B cell (primary cell): Measurements from ENCODE around the gene GSX2. TPM values are rescaled to one million over a fixed set of nuclear protein-coding genes. Genes with fewer than 3 reads are reported as not detected.
"Not testable (repeated sequence)": the region's sequence is repeated elsewhere in the genome, so short reads cannot be mapped to it uniquely, and the experiment has no call there.

ENCODE experiments used
- ATAC-seq: fragments of 200-7000 bp; cut with Tn5 transposase; one replicate; pipeline ENCODE4 v1.10.0; 2021; ENCODE audit warnings: low read depth, mild to moderate bottlenecking, moderate number of reproducible peaks, moderate library complexity
- CTCF ChIA-PET: fragments of 350-600 bp; sonication (Branson Sonifier 250); formaldehyde crosslinking; loops from one replicate; lab custom pipeline; 2021; ENCODE audit warnings: antibody characterized with exemption, inconsistent platforms; lab: Charles Lee
- POLR2A ChIA-PET: fragments of 350-600 bp; sonication (Branson Sonifier 250); formaldehyde crosslinking; loops from one replicate; lab custom pipeline; 2021; ENCODE audit warnings: antibody characterized with exemption; lab: Charles Lee
- DNase-seq: peaks from one replicate; pipeline ENCODE4 v3.0.0; 2013
- H2AFZ ChIP-seq: 2 replicates; pipeline ENCODE4 v1.6.1; 2012; ENCODE audit warnings: mild to moderate bottlenecking, low read depth, low read length; ENCODE audit not compliant: insufficient read depth, poor library complexity, severe bottlenecking
- H3K27ac ChIP-seq, 2 donors: 1 replicate in 1 of 2; 2 replicates in 1 of 2; pipeline ENCODE4 v1.5.1; 2012 to 2013; ENCODE audit warnings: low read length in 2 of 2, mild to moderate bottlenecking in 2 of 2, moderate library complexity in 1 of 2
- H3K27me3 ChIP-seq, 4 experiments: fragments of 200-600 bp in 1 of 4; sonication (generic) in 1 of 4; replicated peaks in 1 of 4; 1 replicate in 2 of 4; 2 replicates in 2 of 4; pipeline versions ENCODE4 v1.6.1 to v1.7.0; 2013 to 2016; ENCODE audit warnings: low read length in 3 of 4, mild to moderate bottlenecking in 2 of 4, mixed read lengths in 1 of 4, moderate library complexity in 1 of 4; ENCODE audit not compliant: insufficient read depth in 4 of 4, control insufficient read depth in 3 of 4; ENCODE audit errors: control extremely low read depth in 1 of 4
- H3K36me3 ChIP-seq, 2 experiments: replicated peaks in 1 of 2; 1 replicate in 1 of 2; 2 replicates in 1 of 2; pipeline versions ENCODE4 v1.6.1 to v1.7.1; 2013; ENCODE audit warnings: low read length in 1 of 2; ENCODE audit not compliant: insufficient read depth in 2 of 2, control insufficient read depth in 1 of 2; ENCODE audit errors: control extremely low read depth in 1 of 2, extremely low read depth in 1 of 2
- H3K4me1 ChIP-seq, 2 donors: fragments of 200-600 bp in 1 of 2; sonication (generic) in 1 of 2; 1 replicate in 1 of 2; 2 replicates in 1 of 2; pipeline versions ENCODE4 v1.5.1 to v1.6.1; 2013 to 2017; ENCODE audit warnings: low read length in 2 of 2; ENCODE audit not compliant: control insufficient read depth in 2 of 2, insufficient read depth in 2 of 2
- H3K4me2 ChIP-seq: replicated peaks from 2 replicates; pipeline ENCODE3; 2012; ENCODE audit warnings: mild to moderate bottlenecking, low read depth, low read length; ENCODE audit not compliant: poor library complexity, severe bottlenecking
- H3K4me3 ChIP-seq, 5 experiments: fragments of 200-600 bp in 1 of 5; sonication (generic) in 1 of 5; 1 replicate in 3 of 5; 2 replicates in 2 of 5; pipeline versions ENCODE4 v1.5.1 to v1.7.0; 2011 to 2016; ENCODE audit warnings: low read length in 4 of 5, mild to moderate bottlenecking in 4 of 5, low read depth in 2 of 5, control low read depth in 1 of 5, moderate library complexity in 1 of 5; ENCODE audit not compliant: insufficient read depth in 1 of 5; ENCODE audit errors: control extremely low read depth in 1 of 5, extremely low read depth in 1 of 5
- H3K79me2 ChIP-seq: fragments of 200-600 bp; sonication (generic); one replicate; pipeline ENCODE4 v1.6.0; 2016; ENCODE audit warnings: low read length; ENCODE audit not compliant: control insufficient read depth, insufficient read depth
- H3K9ac ChIP-seq: fragments of 200-600 bp; sonication (generic); 2 replicates; pipeline ENCODE4 v1.6.1; 2017; ENCODE audit warnings: mild to moderate bottlenecking, low read length, moderate library complexity
- H3K9me3 ChIP-seq, 3 donors: one replicate each; pipeline versions ENCODE4 v1.6.1 to v1.7.1; 2013; ENCODE audit warnings: low read length in 2 of 3; ENCODE audit not compliant: control insufficient read depth in 2 of 3, insufficient read depth in 1 of 3; ENCODE audit errors: control extremely low read depth in 1 of 3
- H4K20me1 ChIP-seq: 2 replicates; pipeline ENCODE4 v1.6.0; 2012; ENCODE audit warnings: mild to moderate bottlenecking, low read length; ENCODE audit not compliant: insufficient read depth, control insufficient read depth, poor library complexity, severe bottlenecking
- H3K27ac Mint-ChIP-seq: one replicate; pipeline ENCODE4 v1.8.0; 2021; ENCODE audit warnings: mixed read lengths
- H3K27me3 Mint-ChIP-seq: one replicate; pipeline ENCODE4 v1.8.0; 2021; ENCODE audit warnings: mixed read lengths
- H3K4me1 Mint-ChIP-seq: one replicate; pipeline ENCODE4 v1.8.0; 2021; ENCODE audit warnings: mixed read lengths
- H3K4me3 Mint-ChIP-seq: one replicate; pipeline ENCODE4 v1.8.0; 2021; ENCODE audit warnings: mixed read lengths
- H3K9me3 Mint-ChIP-seq: one replicate; pipeline ENCODE4 v1.8.0; 2022; ENCODE audit warnings: mixed read lengths; ENCODE audit not compliant: insufficient read depth
- CTCF ChIP-seq: fragments of 200-600 bp; IDR thresholded peaks from one replicate; pipeline ENCODE4 v1.8.0; 2022; ENCODE audit warnings: antibody characterized with exemption, mild to moderate bottlenecking
- EZH2 ChIP-seq: IDR thresholded peaks from 2 replicates; pipeline ENCODE4 v1.6.1; 2012; ENCODE audit warnings: borderline replicate concordance, low read depth, mild to moderate bottlenecking, moderate library complexity, low read length; ENCODE audit not compliant: insufficient read depth, poor library complexity, severe bottlenecking
- WGBS: methylation state at CpG from one replicate; pipeline ENCODE4 v1.1.5; 2013; ENCODE audit warnings: missing lambda C conversion rate; ENCODE audit not compliant: insufficient coverage; 5-methylcytosine and 5-hydroxymethylcytosine counted together
- intact Hi-C: fragments of 100-400 bp; cut with micrococcal nuclease; formaldehyde crosslinking; loops from one replicate; pipeline ENCODE4 v1.10.0; 2022
- polyA plus RNA-seq: library from polyadenylated mRNA; depleted of rRNA; stranded (reverse); fragments of >200 nt; gene quantifications from 2 replicates; pipeline ENCODE4 v1.2.3, GENCODE V29; 2012
- total RNA-seq, 2 donors: library from RNA; stranded (reverse); fragments of 120-200 nt in 1 of 2; gene quantifications; 1 replicate in 1 of 2; 2 replicates in 1 of 2; pipeline versions ENCODE4 v1.2.3 to v1.2.4, GENCODE V29; 2013 to 2022

Gene GSX2
- total and polyA plus RNA-seq, 2 donors (not counting 1 experiment from before 2014, with no cell fraction given), result 0.34 to 0.47 TPM

- no peak for ATAC-seq
- Histone ChIP-seq H3K36me3 (no peaks in the 10 kb centered on the region), H3K9me3 (peaks cover 0 to 19% (median under 1%) of the 10 kb centered on the region in 3 donors), H3K4me3 (no peak overlapping the region), H3K4me2 (peak overlapping the region; percentile 59), H3K27me3 (peaks cover 1 to 69% (median 56%) of the 10 kb centered on the region in 4 experiments), H3K4me1 (peaks cover 22 to 33% of the 10 kb centered on the region in 2 donors), H3K27ac (no peak overlapping the region), H2AFZ (peak overlapping the region; percentile 10), H3K79me2 (no peaks in the 10 kb centered on the region), H3K9ac (no peak overlapping the region), H4K20me1 (no peaks in the 10 kb centered on the region)
- intact Hi-C loops, result no loop called here
- H3K4me3 Mint-ChIP-seq, result peak overlapping the region; percentile 26
- no peaks in the 10 kb centered on the region for H3K9me3 Mint-ChIP-seq
- peak; percentile 22 for DNase-seq
- WGBS, result 8% methylated on average over 41 of the region's 51 CpGs
- CTCF ChIA-PET, result interaction anchor here (1.1 to 1.2 kb wide), 2 partner anchors 124 to 125 kb away, joined by 3 to 4 read pairs; no protein-coding TSS in a partner anchor
- H3K4me1 Mint-ChIP-seq, result peaks cover 36% of the 10 kb centered on the region
- peaks cover 74% of the 10 kb centered on the region for H3K27me3 Mint-ChIP-seq
- H3K27ac Mint-ChIP-seq, result no peak overlapping the region
- POLR2A ChIA-PET, result no interaction called here
- TF ChIP-seq CTCF (no peak), EZH2 (no peak)
Observed at GRCh38 chr4:54109241-54110018, 9.5 kb downstream of the GSX2 start.

GRCh38 chr4:54110019-54110416 is 10.1 kb downstream of the GSX2 start:
- TF ChIP-seq EZH2 (no peak), CTCF (no peak)
- ChIA-PET POLR2A (no interaction called here), CTCF (interaction anchor here (1.2 kb wide), 1 partner anchor 124 kb away, joined by 4 read pairs; no protein-coding TSS in a partner anchor)
- peaks cover 1 to 65% (median 50%) of the 10 kb centered on the region in 4 experiments for H3K27me3 ChIP-seq
- intact Hi-C loops, result no loop called here
- no peaks in the 10 kb centered on the region for H3K79me2 ChIP-seq
- no peak overlapping the region for H3K9ac ChIP-seq
- H3K4me3 Mint-ChIP-seq, result peak overlapping the region; percentile 58
- peak overlapping the region; percentile 59 for H3K4me2 ChIP-seq
- no peaks in the 10 kb centered on the region for H4K20me1 ChIP-seq
- H3K27me3 Mint-ChIP-seq, result peaks cover 71% of the 10 kb centered on the region
- H3K4me1 Mint-ChIP-seq, result peaks cover 30% of the 10 kb centered on the region
- DNase-seq (no peak), ATAC-seq (no peak)
- peak overlapping the region; percentile 10 for H2AFZ ChIP-seq
- H3K4me3 ChIP-seq, result no peak overlapping the region
- peaks cover 22 to 28% of the 10 kb centered on the region in 2 donors for H3K4me1 ChIP-seq
- no peak overlapping the region for H3K27ac Mint-ChIP-seq
- H3K9me3 ChIP-seq, result peaks cover 0 to 20% (median 0%) of the 10 kb centered on the region in 3 donors
- H3K27ac ChIP-seq, result no peak overlapping the region
- H3K36me3 ChIP-seq, result no peaks in the 10 kb centered on the region
- no peaks in the 10 kb centered on the region for H3K9me3 Mint-ChIP-seq
- WGBS, result 25% methylated on average over 5 of the region's 10 CpGs

GRCh38 chr4:54113206-54113605 is 13.2 kb downstream of the GSX2 start:
- H3K27me3 ChIP-seq, result peaks cover 1 to 37% (median 33%) of the 10 kb centered on the region in 4 experiments
- H3K36me3 ChIP-seq, H3K4me3 ChIP-seq, H3K27ac ChIP-seq, H3K9me3 Mint-ChIP-seq, ATAC-seq, POLR2A ChIA-PET, H3K9ac ChIP-seq, H3K4me3 Mint-ChIP-seq, H2AFZ ChIP-seq, intact Hi-C loops, H3K4me2 ChIP-seq, DNase-seq, H3K79me2 ChIP-seq, H3K27ac Mint-ChIP-seq, H4K20me1 ChIP-seq, CTCF ChIA-PET: not testable (repeated sequence)
- no CpG with 5 or more reads among the region's 1 CpG for WGBS
- Mint-ChIP-seq H3K4me1 (peaks cover 24% of the 10 kb centered on the region), H3K27me3 (peaks cover 68% of the 10 kb centered on the region)
- peaks cover 0 to 16% (median 1%) of the 10 kb centered on the region in 3 donors for H3K9me3 ChIP-seq
- H3K4me1 ChIP-seq, result peaks cover 19 to 20% of the 10 kb centered on the region in 2 donors
